KOPT-K1 (cell line): Measurements from ENCODE around the gene CELA1.
"Not testable (repeated sequence)": the region's sequence is repeated elsewhere in the genome, so short reads cannot be mapped to it uniquely, and the experiment has no call there.

Source experiments
- H3K27ac ChIP-seq: fragments of 200-600 bp; sonication (generic); 2 replicates; pipeline ENCODE4 v1.5.1; 2016; ENCODE audit warnings: antibody characterized with exemption, mild to moderate bottlenecking, low read depth, low read length; ENCODE audit not compliant: poor library complexity, severe bottlenecking
- H3K36me3 ChIP-seq: fragments of 200-600 bp; sonication (generic); 2 replicates; pipeline ENCODE4 v1.5.1; 2017; ENCODE audit warnings: antibody characterized with exemption, mild to moderate bottlenecking, low read length, moderate library complexity; ENCODE audit not compliant: insufficient read depth
- H3K9me3 ChIP-seq: fragments of 200-600 bp; sonication (generic); 2 replicates; pipeline ENCODE4 v1.5.1; 2017; ENCODE audit warnings: antibody characterized with exemption, low read length, mild to moderate bottlenecking; ENCODE audit not compliant: insufficient read depth, poor library complexity, severe bottlenecking

CELA1 gene

GRCh38 chr12:51321882-51322281 lies 24.6 kb downstream of the CELA1 start:
- Histone ChIP-seq H3K27ac (peak overlapping the region; percentile 93), H3K9me3 (no peaks in the 10 kb centered on the region), H3K36me3 (peaks cover 4% of the 10 kb centered on the region; the same call in 1 of the 2 replicates)

DNA sequence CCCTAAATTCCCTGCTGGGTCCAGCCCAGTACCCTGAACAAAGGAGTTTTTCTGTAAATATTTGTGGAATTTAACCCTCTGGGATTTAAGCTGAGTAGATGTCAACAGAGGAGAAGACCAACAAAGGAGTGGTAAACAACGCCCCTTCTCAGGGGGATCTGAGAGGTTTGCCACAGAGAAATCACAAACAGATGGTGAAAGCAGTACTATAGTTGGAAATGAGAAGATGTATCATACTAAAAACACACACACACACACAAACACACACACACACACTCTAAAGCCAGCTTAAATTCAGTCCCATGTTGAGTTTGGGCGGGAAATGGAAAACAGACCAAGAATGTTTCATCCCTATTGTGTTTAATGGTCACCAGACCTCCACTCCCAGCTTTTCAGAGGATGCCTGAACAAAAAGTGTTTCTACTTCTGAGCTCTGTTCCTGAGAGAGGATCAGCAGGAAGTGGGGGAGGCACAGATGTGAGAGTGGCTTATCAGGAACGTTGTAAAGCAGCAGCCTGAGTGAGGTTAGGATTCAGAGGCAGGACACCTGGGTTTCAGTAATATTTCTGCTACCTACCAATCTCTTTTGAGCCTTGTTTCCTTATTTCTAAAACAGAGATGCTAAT lies 25.7 kb downstream of the CELA1 start:
- H3K9me3 ChIP-seq: no peaks in the 10 kb centered on the region
- peaks cover 4% of the 10 kb centered on the region; the same call in 1 of the 2 replicates for H3K36me3 ChIP-seq
- H3K27ac ChIP-seq: peak overlapping the region; percentile 93

GRCh38 chr12:51320311-51320694 lies 26.2 kb downstream of the CELA1 start:
- peaks cover 4% of the 10 kb centered on the region; the same call in 1 of the 2 replicates for H3K36me3 ChIP-seq
- H3K27ac ChIP-seq: peak overlapping the region; percentile 93
- H3K9me3 ChIP-seq: no peaks in the 10 kb centered on the region

GRCh38 chr12:51318846-51319599 lies 27.5 kb downstream of the CELA1 start:
- Histone ChIP-seq H3K27ac (peak overlapping the region; percentile 65), H3K9me3 (no peaks in the 10 kb centered on the region), H3K36me3 (peaks cover 4% of the 10 kb centered on the region; the same call in 1 of the 2 replicates)

- not testable (repeated sequence) for H3K36me3 ChIP-seq, H3K9me3 ChIP-seq
- H3K27ac ChIP-seq: peak overlapping the region; percentile 65
These were observed 28.2 kb downstream of the CELA1 start for GRCh38 chr12:51318057-51318806.

DNA sequence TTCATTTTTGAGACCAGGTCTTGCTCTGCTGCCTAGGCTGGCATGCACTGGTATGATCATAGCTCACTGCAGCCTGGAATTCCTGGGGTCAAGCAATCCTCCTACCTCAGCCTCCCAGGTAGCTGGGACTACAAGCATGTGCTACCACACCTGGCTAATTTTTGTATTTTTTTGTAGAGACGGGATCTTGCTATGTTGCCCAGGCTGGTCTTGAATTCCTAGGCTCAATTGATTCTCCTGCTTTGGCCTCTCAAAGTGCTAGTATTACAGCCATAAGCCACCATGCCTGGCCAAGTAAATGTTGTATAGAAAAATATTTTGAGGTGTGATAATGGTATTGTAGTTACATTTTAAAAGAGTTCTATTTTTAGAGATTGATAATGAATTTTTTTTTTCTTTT lies 35.1 kb downstream of the CELA1 start:
- H3K36me3 ChIP-seq: peaks cover 31% of the 10 kb centered on the region
- no peak overlapping the region for H3K27ac ChIP-seq
- no peaks in the 10 kb centered on the region for H3K9me3 ChIP-seq

DNA sequence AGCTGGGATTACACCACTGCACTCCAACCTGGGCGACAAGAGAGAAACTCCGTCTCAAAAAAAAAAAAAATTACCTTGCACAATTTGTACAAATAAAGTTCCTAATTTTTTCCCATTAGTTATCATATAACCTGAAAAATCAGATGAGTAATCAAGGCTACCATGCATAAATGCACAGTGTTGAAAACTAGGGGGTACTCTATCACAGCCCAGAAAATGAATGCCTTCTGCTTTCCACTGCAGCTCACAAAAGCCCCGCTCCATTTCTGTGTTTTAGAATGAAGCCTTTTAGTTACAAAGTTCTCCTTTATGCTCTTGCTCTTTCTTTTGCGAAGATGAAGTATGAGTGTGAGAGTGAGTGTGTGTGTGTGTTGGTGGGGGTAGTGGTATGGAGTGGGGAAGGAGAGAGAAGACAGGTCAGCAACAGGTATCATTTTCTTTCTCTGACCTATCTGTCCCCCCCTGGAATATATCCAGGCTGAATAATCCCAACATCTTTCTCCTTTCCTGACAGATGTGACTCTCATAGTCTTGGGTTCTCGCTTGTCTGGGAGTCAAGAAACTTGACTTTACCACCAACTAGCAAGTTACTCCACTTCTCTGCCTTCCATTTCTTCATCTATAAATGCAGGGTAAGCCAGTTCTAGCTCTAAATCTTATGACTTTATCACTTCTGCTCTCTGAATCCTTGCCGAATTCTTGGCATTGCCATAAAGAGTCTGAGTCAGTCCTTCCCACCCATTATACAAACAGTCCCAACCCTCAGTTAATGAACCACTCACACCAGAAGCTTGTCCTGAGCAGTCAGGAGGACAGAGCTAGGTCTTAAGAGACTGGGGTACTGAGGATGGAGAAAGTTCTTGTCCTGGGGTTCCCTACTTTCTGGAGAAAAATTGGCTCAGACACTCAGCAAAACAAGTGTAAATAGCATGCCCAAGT lies 38.6 kb downstream of the CELA1 start:
- Histone ChIP-seq H3K27ac (no peak overlapping the region), H3K9me3 (no peaks in the 10 kb centered on the region), H3K36me3 (peaks cover 50% of the 10 kb centered on the region)

DNA sequence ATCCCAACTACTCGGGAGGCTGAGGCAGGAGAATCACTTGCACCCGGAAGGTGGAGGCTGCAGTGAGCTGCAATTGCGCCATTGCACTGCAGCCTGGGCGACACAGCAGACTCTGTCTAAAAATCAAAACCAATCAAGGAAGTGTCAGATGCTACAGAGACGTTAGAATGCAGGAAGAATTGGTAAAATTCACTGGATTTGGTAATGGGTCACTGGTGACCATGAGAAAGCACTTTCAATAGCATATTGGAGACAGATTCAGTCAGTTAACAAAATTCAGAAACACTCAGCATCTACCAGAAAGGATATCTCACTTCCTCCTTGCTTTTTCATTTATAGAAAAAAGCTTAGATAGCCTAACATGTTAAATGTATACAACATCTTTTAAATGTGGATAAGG lies 40.0 kb downstream of the CELA1 start:
- Histone ChIP-seq H3K27ac (no peak overlapping the region), H3K9me3 (no peaks in the 10 kb centered on the region), H3K36me3 (peaks cover 56% of the 10 kb centered on the region)

- H3K36me3 ChIP-seq: peaks cover 83% of the 10 kb centered on the region
- not testable (repeated sequence) for H3K9me3 ChIP-seq, H3K27ac ChIP-seq
These were observed 45.7 kb downstream of the CELA1 start for GRCh38 chr12:51300768-51301167.

- H3K9me3 ChIP-seq: no peaks in the 10 kb centered on the region
- no peak overlapping the region for H3K27ac ChIP-seq
- H3K36me3 ChIP-seq: peaks cover 78% of the 10 kb centered on the region
These were observed 50.8 kb downstream of the CELA1 start for GRCh38 chr12:51295651-51296050.

DNA sequence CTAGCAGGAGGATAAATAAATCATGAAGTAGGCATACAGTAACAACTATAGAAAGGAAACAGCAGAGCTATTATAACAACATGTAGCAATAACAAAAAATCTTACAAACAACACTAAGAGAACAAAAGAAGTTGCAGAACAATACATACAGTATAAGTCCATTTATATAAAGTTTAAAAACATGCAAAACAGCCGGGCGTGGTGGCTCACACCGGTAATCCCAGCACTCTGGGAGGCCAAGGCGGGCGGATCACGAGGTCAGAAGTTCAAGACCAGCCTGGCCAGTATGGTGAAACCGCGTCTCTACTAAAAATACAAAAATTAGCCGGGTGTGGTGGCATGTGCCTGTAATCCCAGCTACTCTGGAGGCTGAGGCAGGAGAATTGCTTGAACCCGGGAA lies 52.4 kb downstream of the CELA1 start:
- peaks cover 77% of the 10 kb centered on the region for H3K36me3 ChIP-seq
- not testable (repeated sequence) for H3K27ac ChIP-seq, H3K9me3 ChIP-seq

GRCh38 chr12:51293696-51294095 lies 52.8 kb downstream of the CELA1 start:
- Histone ChIP-seq H3K27ac (no peak overlapping the region), H3K9me3 (no peaks in the 10 kb centered on the region), H3K36me3 (peaks cover 77% of the 10 kb centered on the region)

DNA sequence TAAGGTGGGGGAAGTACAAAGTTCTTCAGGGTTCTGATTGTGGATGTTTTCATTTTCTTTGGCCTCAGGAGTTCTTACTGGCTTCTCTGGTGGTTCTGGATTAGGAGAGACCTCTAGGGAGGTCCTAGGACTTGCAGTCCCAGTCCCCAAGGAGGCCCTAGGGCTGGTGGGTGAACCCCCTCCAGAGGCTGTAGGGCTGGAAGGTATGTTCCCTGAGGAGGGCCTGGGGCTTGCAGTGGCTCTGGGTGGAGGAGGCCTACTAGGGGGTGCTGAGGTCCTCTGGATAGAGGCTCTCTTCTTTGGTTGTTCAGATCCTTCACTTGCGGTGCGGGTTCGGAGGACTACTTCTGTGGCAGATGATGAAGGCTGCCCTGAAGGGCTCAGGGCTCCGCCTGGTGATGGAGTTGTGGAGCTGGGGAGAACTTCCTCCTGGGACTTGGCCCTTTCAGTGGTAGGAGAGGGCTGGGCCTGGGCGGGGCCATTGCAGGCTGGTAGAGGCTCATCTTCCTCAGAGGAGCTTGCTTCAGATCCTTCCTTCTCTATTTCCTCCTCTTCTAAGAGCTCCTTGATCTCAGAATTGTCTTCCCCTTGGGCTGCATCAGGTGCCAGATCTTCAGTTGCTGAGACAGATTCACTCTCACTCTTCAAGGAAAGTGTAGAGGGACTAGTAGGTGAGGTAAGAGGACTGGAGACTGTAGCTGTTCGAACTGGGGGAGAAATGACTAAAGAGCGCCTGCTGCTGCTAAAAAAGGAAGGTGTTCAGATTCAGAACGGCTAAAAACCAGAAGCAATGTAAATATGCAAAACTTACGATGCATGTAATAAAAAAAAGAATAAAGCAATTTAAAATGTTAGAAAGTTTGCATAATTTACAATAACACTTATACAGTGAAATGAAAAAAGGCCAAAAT lies 54.6 kb downstream of the CELA1 start:
- peaks cover 76% of the 10 kb centered on the region for H3K36me3 ChIP-seq
- not testable (repeated sequence) for H3K9me3 ChIP-seq, H3K27ac ChIP-seq

DNA sequence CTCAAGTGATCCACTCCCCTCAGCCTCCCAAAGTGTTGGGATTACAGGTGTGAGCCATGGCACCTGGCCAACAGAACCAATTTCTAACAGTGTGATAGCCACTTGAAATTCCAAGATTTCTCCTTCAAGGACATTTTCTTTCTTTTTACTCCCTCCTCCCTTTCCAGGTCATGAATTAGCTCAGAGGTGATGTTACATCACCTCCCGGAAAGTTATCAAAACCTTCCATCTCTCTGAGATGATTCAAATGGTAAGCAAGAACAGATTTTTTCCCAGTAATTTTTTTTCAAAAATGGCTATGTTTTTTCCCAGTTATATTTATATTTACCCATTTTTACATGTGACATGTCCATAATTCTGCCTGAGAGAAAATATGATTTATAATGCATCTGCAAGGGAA lies 60.6 kb downstream of the CELA1 start:
- Histone ChIP-seq H3K27ac (no peak overlapping the region), H3K9me3 (no peaks in the 10 kb centered on the region), H3K36me3 (peaks cover 60% of the 10 kb centered on the region)
